ENCODE data around the gene HBEGF.

- TF ChIP-seq CTCF (IDR thresholded peaks at IDR 0.05; ENCODE audit: low read length) (peak; percentile 80), EZH2 (optimal IDR thresholded peaks at IDR 0.05; ENCODE audit: low read depth, low read length) (no peak)
Observed at GRCh38 chr5:140372971-140373487, 26.6 kb upstream of the HBEGF start.

All from MM.1S (cell line).